ENCODE data around the gene KLHL7.
"Not testable (repeated sequence)": the region's sequence is repeated elsewhere in the genome, so short reads cannot be mapped to it uniquely, and the experiment has no call there.

Gene KLHL7

DNA sequence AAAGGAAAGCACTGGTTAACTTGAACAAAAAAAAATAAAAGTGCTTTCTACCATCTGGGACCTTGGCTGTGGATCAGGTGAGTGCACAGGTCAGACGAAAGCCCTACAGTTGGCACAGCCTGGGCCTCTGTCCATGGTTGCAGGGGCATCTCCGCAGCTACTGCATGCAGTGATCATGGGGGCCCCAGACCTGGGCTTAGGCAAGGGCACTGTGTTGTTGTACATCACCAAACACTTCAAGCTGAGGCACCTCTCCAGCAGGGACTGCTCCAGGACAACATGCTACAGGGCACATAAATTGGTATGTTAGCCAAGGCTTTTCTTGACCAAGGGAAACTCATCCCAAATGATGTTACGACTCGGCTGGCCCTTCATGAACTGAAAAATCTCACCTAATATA lies 23.5 kb downstream of the KLHL7 start:
- ChIA-PET CTCF (no interaction called here), POLR2A (no interaction called here)
- no peak for DNase-seq (ENCODE audit: extremely low spot score)
- TF ChIP-seq, protein P1, sequence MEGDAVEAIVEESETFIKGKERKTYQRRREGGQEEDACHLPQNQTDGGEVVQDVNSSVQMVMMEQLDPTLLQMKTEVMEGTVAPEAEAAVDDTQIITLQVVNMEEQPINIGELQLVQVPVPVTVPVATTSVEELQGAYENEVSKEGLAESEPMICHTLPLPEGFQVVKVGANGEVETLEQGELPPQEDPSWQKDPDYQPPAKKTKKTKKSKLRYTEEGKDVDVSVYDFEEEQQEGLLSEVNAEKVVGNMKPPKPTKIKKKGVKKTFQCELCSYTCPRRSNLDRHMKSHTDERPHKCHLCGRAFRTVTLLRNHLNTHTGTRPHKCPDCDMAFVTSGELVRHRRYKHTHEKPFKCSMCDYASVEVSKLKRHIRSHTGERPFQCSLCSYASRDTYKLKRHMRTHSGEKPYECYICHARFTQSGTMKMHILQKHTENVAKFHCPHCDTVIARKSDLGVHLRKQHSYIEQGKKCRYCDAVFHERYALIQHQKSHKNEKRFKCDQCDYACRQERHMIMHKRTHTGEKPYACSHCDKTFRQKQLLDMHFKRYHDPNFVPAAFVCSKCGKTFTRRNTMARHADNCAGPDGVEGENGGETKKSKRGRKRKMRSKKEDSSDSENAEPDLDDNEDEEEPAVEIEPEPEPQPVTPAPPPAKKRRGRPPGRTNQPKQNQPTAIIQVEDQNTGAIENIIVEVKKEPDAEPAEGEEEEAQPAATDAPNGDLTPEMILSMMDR (IDR thresholded peaks at IDR 0.05; ENCODE audit: control extremely low read depth, extremely low read depth, low read depth, missing control alignments), result no peak

GRCh38 chr7:23131799-23132198 lies 26.2 kb downstream of the KLHL7 start:
- POLR2A ChIA-PET; DNase-seq (ENCODE audit: extremely low spot score): not testable (repeated sequence)
- CTCF ChIA-PET, result interaction anchor here (0.9 to 1.9 kb wide), 2 partner anchors 9 to 25 kb away, joined by 3 to 7 read pairs; no protein-coding TSS in a partner anchor

GRCh38 chr7:23133797-23134196 lies 28.2 kb downstream of the KLHL7 start:
- no peak for DNase-seq (ENCODE audit: extremely low spot score)
- TF ChIP-seq, protein P1 (IDR thresholded peaks at IDR 0.05; ENCODE audit: control extremely low read depth, extremely low read depth, low read depth, missing control alignments), result no peak
- ChIA-PET CTCF (no interaction called here), POLR2A (no interaction called here)

GRCh38 chr7:23135755-23136154 lies 30.2 kb downstream of the KLHL7 start:
- DNase-seq (ENCODE audit: extremely low spot score), result no peak
- POLR2A ChIA-PET, result no interaction called here
- CTCF ChIA-PET, result interaction anchor here (0.8 to 1.2 kb wide), 3 partner anchors 10 to 24 kb away, joined by 3 to 4 read pairs (median 3); no protein-coding TSS in a partner anchor
- TF ChIP-seq, protein P1 (IDR thresholded peaks at IDR 0.05; ENCODE audit: control extremely low read depth, extremely low read depth, low read depth, missing control alignments), result no peak

DNA sequence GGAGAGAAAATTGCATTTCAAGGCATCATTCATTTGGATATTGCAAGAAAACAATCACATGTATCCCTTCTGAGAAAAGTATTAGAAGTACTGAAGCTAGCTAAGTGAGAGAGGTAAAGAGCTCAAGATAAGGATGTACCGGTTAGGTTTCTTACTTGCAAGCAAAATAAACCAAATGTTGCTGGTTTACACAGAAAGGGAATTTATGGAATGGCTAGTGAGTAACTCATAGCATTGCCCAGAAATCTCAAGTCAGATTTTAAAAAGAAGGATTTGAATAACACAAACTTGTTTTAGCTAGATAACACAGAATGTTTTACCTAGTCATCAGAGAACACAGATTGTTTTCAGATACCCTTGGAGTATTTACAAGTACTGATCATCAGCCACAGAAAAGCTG lies 30.6 kb downstream of the KLHL7 start:
- DNase-seq (ENCODE audit: extremely low spot score), result no peak
- POLR2A ChIA-PET, result no interaction called here
- TF ChIP-seq, protein P1 (IDR thresholded peaks at IDR 0.05; ENCODE audit: control extremely low read depth, extremely low read depth, low read depth, missing control alignments), result no peak
- CTCF ChIA-PET, result interaction anchor here (0.8 to 1.2 kb wide), 3 partner anchors 9 to 25 kb away, joined by 3 to 4 read pairs (median 3); no protein-coding TSS in a partner anchor

GRCh38 chr7:23157679-23158078 lies 52.1 kb downstream of the KLHL7 start:
- CTCF ChIA-PET, result interaction anchor here (1.3 kb wide), 1 partner anchor 12 kb away, joined by 3 read pairs; no protein-coding TSS in a partner anchor
- TF ChIP-seq, protein P1 (IDR thresholded peaks at IDR 0.05; ENCODE audit: control extremely low read depth, extremely low read depth, low read depth, missing control alignments), result no peak
- POLR2A ChIA-PET, result no interaction called here
- DNase-seq (ENCODE audit: extremely low spot score), result no peak

- POLR2A ChIA-PET, result no interaction called here
- TF ChIP-seq, protein P1 (IDR thresholded peaks at IDR 0.05; ENCODE audit: control extremely low read depth, extremely low read depth, low read depth, missing control alignments), result no peak
- CTCF ChIA-PET, result interaction anchor here (1.0 to 1.3 kb wide), 2 partner anchors 9 to 15 kb away, joined by 3 to 5 read pairs; no protein-coding TSS in a partner anchor
- DNase-seq (ENCODE audit: extremely low spot score), result no peak
Measured at GRCh38 chr7:23158546-23158945, 53.0 kb downstream of the KLHL7 start.

All from GM10248 (cell line).